Uterus (tissue), 4 donors: ENCODE results near the gene GLI1. TPM values are rescaled to one million over a fixed set of nuclear protein-coding genes. Genes with fewer than 3 reads are reported as not detected.
"Not testable (repeated sequence)": the region's sequence is repeated elsewhere in the genome, so short reads cannot be mapped to it uniquely, and the experiment has no call there.

Experiments
- DNase-seq, 2 donors: peaks; one replicate each; pipeline ENCODE4 v3.0.0-alpha.2; 2019 to 2020
- H3K27ac ChIP-seq, 2 donors: fragments of 200-600 bp; sonication (generic); 1 replicate in 1 of 2; 2 replicates in 1 of 2; pipeline ENCODE4 v1.5.1; 2016 to 2018
- H3K27me3 ChIP-seq, 2 donors: fragments of 200-600 bp; sonication (generic); one replicate each; pipeline ENCODE4 v1.5.1; 2018 to 2019; ENCODE audit warnings: control low read depth in 1 of 2
- H3K36me3 ChIP-seq, 2 donors: fragments of 200-600 bp; sonication (generic); one replicate each; pipeline ENCODE4 v1.5.1; 2019; ENCODE audit warnings: control low read depth in 1 of 2
- H3K4me1 ChIP-seq, 2 donors: fragments of 200-600 bp; sonication (generic); one replicate each; pipeline ENCODE4 v1.5.1; 2018 to 2019; ENCODE audit warnings: control low read depth in 1 of 2
- H3K4me3 ChIP-seq, 2 donors: fragments of 200-600 bp; sonication (generic); 1 replicate in 1 of 2; 2 replicates in 1 of 2; pipeline ENCODE4 v1.5.1; 2018 to 2019; ENCODE audit warnings: mild to moderate bottlenecking in 1 of 2
- H3K9me3 ChIP-seq, 2 donors: fragments of 200-600 bp; sonication (generic); one replicate each; pipeline ENCODE4 v1.5.1; 2019; ENCODE audit warnings: control low read depth in 1 of 2
- CTCF ChIP-seq, 4 experiments: fragments of 200-600 bp in 2 of 4; fragments of 450-650 bp in 2 of 4; sonication (generic) in 2 of 4; IDR thresholded peaks; one replicate each; pipeline ENCODE4 v1.5.1; 2016 to 2019; ENCODE audit warnings: antibody characterized with exemption in 4 of 4, mild to moderate bottlenecking in 2 of 4, moderate library complexity in 1 of 4
- POLR2A ChIP-seq, 2 donors: fragments of 450-650 bp; IDR thresholded peaks; one replicate each; pipeline ENCODE4 v1.6.1; 2016; ENCODE audit warnings: antibody characterized with exemption in 2 of 2, mild to moderate bottlenecking in 1 of 2, moderate library complexity in 1 of 2
- intact Hi-C: fragments of 100-400 bp; cut with DNase I; formaldehyde crosslinking; loops from one replicate; pipeline ENCODE4 v1.15.1; 2023; ENCODE audit warnings: low total_unique reads
- total RNA-seq, 4 donors: library from RNA; depleted of rRNA in 3 of 4; stranded (reverse); fragments of >200 nt in 3 of 4; gene quantifications; one replicate each; pipeline versions ENCODE4 v1.1.0 to v1.2.4, GENCODE V29; 2014 to 2023
- donor health status: DM: yes; HTN: yes; CAD: no.

GLI1 gene
- 1 to 10 TPM in 2 of 4 donors, not detected in 2; 6.1 to 6.6 TPM for total RNA-seq

- Histone ChIP-seq H3K4me1 (peaks cover 3 to 11% of the 10 kb centered on the region in 2 donors), H3K9me3 (no peaks in the 10 kb centered on the region), H3K27ac (peak within 1 kb of the TSS; percentile 89 to 91), H3K4me3 (peak within 1 kb of the TSS; percentile 51 to 59), H3K27me3 (no peaks in the 10 kb centered on the region), H3K36me3 (no peaks in the 10 kb centered on the region)
- intact Hi-C loops: no loop called here
- DNase-seq: no peak
- TF ChIP-seq POLR2A (IDR thresholded peaks at IDR 0.05) (no peak), CTCF (IDR thresholded peaks at IDR 0.05) (no peak)
These were observed at the start of gene GLI1 for GRCh38 chr12:57459750-57460467. GLI1 (plus strand) TSS chr12:57459785; CDS start chr12:57463692, 3,907 bp downstream.

- intact Hi-C loops: no loop called here
- H3K9me3 ChIP-seq: no peaks in the 10 kb centered on the region
- no peak overlapping the region for H3K27ac ChIP-seq
- H3K4me3 ChIP-seq: no peak overlapping the region
- no peaks in the 10 kb centered on the region for H3K4me1 ChIP-seq
- no peak for DNase-seq
- no peak for TF ChIP-seq CTCF (IDR thresholded peaks at IDR 0.05)
- TF ChIP-seq POLR2A (IDR thresholded peaks at IDR 0.05): no peak
- H3K36me3 ChIP-seq: no peaks in the 10 kb centered on the region
- H3K27me3 ChIP-seq: no peaks in the 10 kb centered on the region
These were observed 49.1 kb upstream of the GLI1 start for GRCh38 chr12:57410534-57410933.

- H3K27ac ChIP-seq, H3K36me3 ChIP-seq, DNase-seq, H3K9me3 ChIP-seq, H3K4me3 ChIP-seq, intact Hi-C loops, H3K4me1 ChIP-seq, H3K27me3 ChIP-seq: not testable (repeated sequence)
These were observed 45.4 kb upstream of the GLI1 start for GRCh38 chr12:57414160-57414559.

GRCh38 chr12:57415088-57415487, 44.5 kb upstream of the GLI1 start:
- no peak for DNase-seq
- Histone ChIP-seq H3K27me3 (no peaks in the 10 kb centered on the region), H3K4me3 (no peak overlapping the region), H3K27ac (no peak overlapping the region), H3K4me1 (no peaks in the 10 kb centered on the region), H3K9me3 (no peaks in the 10 kb centered on the region), H3K36me3 (no peaks in the 10 kb centered on the region)
- intact Hi-C loops: no loop called here
- TF ChIP-seq CTCF (IDR thresholded peaks at IDR 0.05): no peak
- no peak for TF ChIP-seq POLR2A (IDR thresholded peaks at IDR 0.05)

GRCh38 chr12:57416039-57416996, 43.3 kb upstream of the GLI1 start:
- no peak overlapping the region for H3K27ac ChIP-seq
- intact Hi-C loops: no loop called here
- H3K27me3 ChIP-seq: no peaks in the 10 kb centered on the region
- no peak for TF ChIP-seq POLR2A (IDR thresholded peaks at IDR 0.05)
- TF ChIP-seq CTCF (IDR thresholded peaks at IDR 0.05): no peak
- no peaks in the 10 kb centered on the region for H3K36me3 ChIP-seq
- DNase-seq: no peak
- H3K4me3 ChIP-seq: no peak overlapping the region
- no peaks in the 10 kb centered on the region for H3K9me3 ChIP-seq
- no peaks in the 10 kb centered on the region for H3K4me1 ChIP-seq
